Left ventricle myocardium inferior (tissue), 1 donor: ENCODE data around the gene PSMD5. TPM values are rescaled to one million over a fixed set of nuclear protein-coding genes. Genes with fewer than 3 reads are reported as not detected.

Source experiments
- DNase-seq: peaks from one replicate; pipeline ENCODE4 v3.0.0-alpha.2; 2020
- H3K27ac ChIP-seq: fragments of 200-600 bp; replicated peaks from 2 replicates; pipeline ENCODE4 v1.8.0; 2021
- H3K27me3 ChIP-seq: fragments of 200-600 bp; 2 replicates; pipeline ENCODE4 v1.8.0; 2021; ENCODE audit warnings: low read depth
- H3K36me3 ChIP-seq: fragments of 200-600 bp; 2 replicates; pipeline ENCODE4 v1.8.0; 2021
- H3K4me1 ChIP-seq: fragments of 200-600 bp; 2 replicates; pipeline ENCODE4 v1.8.0; 2021
- H3K4me3 ChIP-seq: fragments of 200-600 bp; 2 replicates; pipeline ENCODE4 v1.8.0; 2021; ENCODE audit warnings: mild to moderate bottlenecking, moderate library complexity
- H3K9me3 ChIP-seq: fragments of 200-600 bp; replicated peaks from 2 replicates; pipeline ENCODE4 v1.8.0; 2021
- intact Hi-C: fragments of 100-400 bp; cut with micrococcal nuclease; formaldehyde crosslinking; loops from one replicate; pipeline ENCODE4 v1.11.0; 2022
- total RNA-seq: library from RNA; stranded (reverse); fragmentation: NEBNext Ultra II Directional; extraction: Animal tissue kit (Norgen Biotek cat#: 25700); gene quantifications from one replicate; pipeline ENCODE4 v1.2.1, GENCODE V29; 2021
- TF ChIP-seq, protein P1 (sequence below): fragments of 200-600 bp; IDR thresholded peaks from 2 replicates; pipeline ENCODE4 v1.8.0; 2021; ENCODE audit warnings: antibody characterized with exemption, mild to moderate bottlenecking, borderline replicate concordance
- donor health status: DM: no; HTN: yes; CAD: no; lungs with severe emphysema.

PSMD5 gene
- total RNA-seq, 1 donor from 2014 or later, result 16.2 TPM

DNA sequence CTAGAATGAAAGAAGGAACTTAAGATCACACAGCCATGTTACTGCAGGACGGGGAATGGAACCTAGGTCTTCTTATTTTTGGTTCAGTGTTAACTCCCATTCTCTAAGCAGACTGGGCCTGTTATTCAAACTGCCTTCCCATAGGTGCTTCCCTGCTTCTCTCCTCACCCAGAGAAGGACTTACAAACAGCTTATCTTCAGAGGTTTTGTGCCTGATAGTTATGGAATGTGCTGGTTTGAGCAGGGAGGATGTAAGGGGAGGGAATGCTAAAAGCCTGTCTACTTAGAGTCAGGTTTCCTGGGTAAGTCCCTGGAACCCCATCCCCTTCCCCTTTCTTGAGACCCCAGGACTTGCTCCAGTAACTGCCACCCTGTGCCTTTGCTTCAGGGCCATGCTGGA is 4.2 kb upstream of the PSMD5 start:
- intact Hi-C loops, result no loop called here
- no peak for DNase-seq
- H3K36me3 ChIP-seq, result peaks cover 9% of the 10 kb centered on the region
- H3K9me3 ChIP-seq, result no peaks in the 10 kb centered on the region
- no peaks in the 10 kb centered on the region for H3K27me3 ChIP-seq
- peaks cover 43% of the 10 kb centered on the region for H3K4me1 ChIP-seq
- H3K4me3 ChIP-seq, result no peak overlapping the region
- TF ChIP-seq, protein P1, sequence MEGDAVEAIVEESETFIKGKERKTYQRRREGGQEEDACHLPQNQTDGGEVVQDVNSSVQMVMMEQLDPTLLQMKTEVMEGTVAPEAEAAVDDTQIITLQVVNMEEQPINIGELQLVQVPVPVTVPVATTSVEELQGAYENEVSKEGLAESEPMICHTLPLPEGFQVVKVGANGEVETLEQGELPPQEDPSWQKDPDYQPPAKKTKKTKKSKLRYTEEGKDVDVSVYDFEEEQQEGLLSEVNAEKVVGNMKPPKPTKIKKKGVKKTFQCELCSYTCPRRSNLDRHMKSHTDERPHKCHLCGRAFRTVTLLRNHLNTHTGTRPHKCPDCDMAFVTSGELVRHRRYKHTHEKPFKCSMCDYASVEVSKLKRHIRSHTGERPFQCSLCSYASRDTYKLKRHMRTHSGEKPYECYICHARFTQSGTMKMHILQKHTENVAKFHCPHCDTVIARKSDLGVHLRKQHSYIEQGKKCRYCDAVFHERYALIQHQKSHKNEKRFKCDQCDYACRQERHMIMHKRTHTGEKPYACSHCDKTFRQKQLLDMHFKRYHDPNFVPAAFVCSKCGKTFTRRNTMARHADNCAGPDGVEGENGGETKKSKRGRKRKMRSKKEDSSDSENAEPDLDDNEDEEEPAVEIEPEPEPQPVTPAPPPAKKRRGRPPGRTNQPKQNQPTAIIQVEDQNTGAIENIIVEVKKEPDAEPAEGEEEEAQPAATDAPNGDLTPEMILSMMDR, result no peak
- H3K27ac ChIP-seq, result no peak overlapping the region

DNA sequence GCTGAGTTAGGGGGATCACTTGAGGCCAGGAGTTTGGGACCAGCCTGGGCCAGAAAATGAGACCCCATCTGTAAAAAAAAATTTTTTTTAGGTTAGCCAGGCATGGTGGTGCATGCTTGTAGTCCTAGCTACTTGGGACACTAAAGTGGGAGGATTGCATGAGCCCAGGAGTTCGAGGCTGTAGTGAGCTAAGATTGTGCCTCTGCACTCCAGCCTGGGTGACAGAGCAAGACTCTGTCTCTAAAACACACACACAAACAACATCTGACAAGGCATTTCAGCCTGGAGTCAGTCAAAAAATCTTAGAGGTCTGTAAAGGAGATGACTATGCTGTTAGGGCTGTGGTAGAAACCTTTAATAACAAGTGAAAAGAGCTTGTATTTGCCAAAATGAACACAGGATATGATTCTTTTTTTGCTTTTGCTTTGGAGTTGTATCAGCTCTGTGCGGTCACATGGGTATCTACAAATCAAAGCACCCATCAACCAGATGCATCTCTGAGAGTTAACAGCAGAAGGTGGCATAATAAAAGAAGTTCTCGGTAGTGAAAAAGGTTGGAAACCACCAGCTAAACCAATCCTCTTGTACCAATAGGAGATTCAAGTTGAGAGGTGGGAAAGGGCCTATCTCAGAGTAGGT is 3.6 kb upstream of the PSMD5 start:
- DNase-seq, result no peak
- no peak overlapping the region for H3K27ac ChIP-seq
- H3K4me1 ChIP-seq, result peaks cover 49% of the 10 kb centered on the region
- TF ChIP-seq, protein P1, result no peak
- peaks cover 4% of the 10 kb centered on the region for H3K36me3 ChIP-seq
- no peaks in the 10 kb centered on the region for H3K27me3 ChIP-seq
- H3K4me3 ChIP-seq, result no peak overlapping the region
- intact Hi-C loops, result no loop called here
- H3K9me3 ChIP-seq, result no peaks in the 10 kb centered on the region

DNA sequence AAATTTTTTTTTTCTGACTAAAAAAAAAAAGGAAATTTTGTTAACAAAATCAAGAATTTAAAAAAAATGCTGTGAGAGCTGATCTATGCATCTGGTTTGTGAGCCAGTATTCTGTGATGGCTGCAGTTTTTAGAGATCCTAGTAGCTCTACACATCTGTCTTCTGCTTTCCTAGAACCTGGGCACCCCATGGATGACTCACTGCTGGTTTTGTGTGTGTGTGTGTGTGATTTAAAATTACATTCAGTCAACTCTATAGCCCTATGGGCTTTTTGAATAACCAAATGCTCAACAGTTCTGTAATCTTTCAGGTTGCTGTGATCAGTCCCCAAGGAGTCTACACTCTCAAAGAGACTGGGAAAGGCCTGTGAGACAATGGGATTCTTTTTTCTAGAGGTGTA is 2.5 kb upstream of the PSMD5 start:
- no peaks in the 10 kb centered on the region for H3K9me3 ChIP-seq
- no peak overlapping the region for H3K27ac ChIP-seq
- H3K4me3 ChIP-seq, result no peak overlapping the region
- intact Hi-C loops, result no loop called here
- DNase-seq, result no peak
- peaks cover 54% of the 10 kb centered on the region for H3K4me1 ChIP-seq
- H3K27me3 ChIP-seq, result no peaks in the 10 kb centered on the region
- H3K36me3 ChIP-seq, result peaks cover 7% of the 10 kb centered on the region
- TF ChIP-seq, protein P1, result no peak

DNA sequence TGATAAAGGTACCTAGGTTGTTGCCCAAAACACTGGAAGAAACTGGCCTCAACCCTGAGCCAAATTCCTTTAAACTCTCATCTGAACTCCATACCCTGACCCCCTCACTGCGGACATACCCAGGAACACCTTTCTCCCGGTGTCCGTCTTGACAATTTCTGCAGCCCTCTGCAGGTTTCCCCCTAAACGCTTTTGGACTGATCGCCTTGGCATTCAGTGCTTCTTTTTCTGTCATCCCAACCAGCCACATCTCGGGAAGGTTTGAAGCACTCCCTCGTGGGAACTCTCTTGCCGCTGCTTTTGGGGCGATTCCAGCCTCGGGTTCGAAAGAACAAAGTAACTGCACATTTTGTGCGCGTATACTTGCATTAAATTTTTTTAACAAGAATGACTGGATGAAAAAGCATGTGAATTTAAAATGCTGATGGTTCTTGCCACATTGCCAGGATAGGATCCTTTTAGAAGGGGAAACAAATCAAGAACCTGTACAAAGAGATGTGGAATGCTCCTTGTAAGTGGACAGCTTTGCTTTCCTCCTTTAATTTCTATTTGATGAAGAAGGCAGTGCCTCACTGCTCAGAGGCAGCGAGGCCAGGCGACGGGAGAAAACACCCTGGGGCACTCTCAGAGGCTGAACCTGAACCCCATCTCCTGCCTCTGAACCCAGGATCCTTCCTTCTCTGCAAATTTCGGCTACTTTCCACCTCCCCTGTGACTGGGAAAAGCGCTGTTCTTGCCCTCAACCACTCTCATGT is 615 bp downstream of the PSMD5 start:
- H3K9me3 ChIP-seq, result no peaks in the 10 kb centered on the region
- peak overlapping the region; percentile 92 for H3K27ac ChIP-seq
- no peak for DNase-seq
- peak overlapping the region; percentile 90 for H3K4me3 ChIP-seq
- peaks cover 69% of the 10 kb centered on the region for H3K4me1 ChIP-seq
- no peaks in the 10 kb centered on the region for H3K27me3 ChIP-seq
- H3K36me3 ChIP-seq, result peaks cover 7% of the 10 kb centered on the region
- intact Hi-C loops, result no loop called here
- TF ChIP-seq, protein P1, result no peak

DNA sequence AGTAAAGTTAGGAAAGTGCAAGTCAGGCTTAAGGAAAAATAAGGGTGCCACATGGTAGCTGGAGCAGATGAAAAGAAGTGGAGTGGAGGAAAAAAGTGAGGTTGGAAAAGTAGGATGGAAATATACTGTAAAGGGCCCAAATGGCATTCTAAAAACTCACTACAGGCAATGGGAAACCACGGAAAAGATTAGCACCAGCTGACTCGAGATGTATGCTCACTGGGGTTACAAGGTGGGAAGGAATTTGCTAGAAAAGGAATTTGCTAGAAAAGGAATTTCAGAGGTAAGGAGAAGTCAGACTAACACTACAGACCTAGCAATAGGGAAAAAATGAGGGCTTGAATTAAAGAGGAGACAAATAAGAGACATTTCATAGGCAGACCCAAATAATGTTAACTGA is 3.6 kb downstream of the PSMD5 start:
- Histone ChIP-seq H3K4me1 (peaks cover 46% of the 10 kb centered on the region), H3K27me3 (no peaks in the 10 kb centered on the region), H3K4me3 (no peak overlapping the region), H3K9me3 (no peaks in the 10 kb centered on the region), H3K27ac (no peak overlapping the region), H3K36me3 (peaks cover 13% of the 10 kb centered on the region)
- TF ChIP-seq, protein P1, result no peak
- DNase-seq, result no peak
- intact Hi-C loops, result no loop called here
